ENCODE results near the gene LBH. TPM values are rescaled to one million over a fixed set of nuclear protein-coding genes. Genes with fewer than 3 reads are reported as not detected.

The LBH gene
- total and polyA plus RNA-seq, 2 of the 13 experiments (the other 11 are each of a cell fraction or from before 2014, with no cell fraction given): 0.09 to 0.25 TPM

GRCh38 chr2:30287857-30288513, 56.7 kb downstream of the LBH start:
- TF ChIP-seq BATF2 (CRISPR knock-in tag; IDR thresholded peaks at IDR 0.05): no peak
- no peak for TF ChIP-seq SNAPC2 (CRISPR knock-in tag; IDR thresholded peaks at IDR 0.05)
- TF ChIP-seq LCORL (IDR thresholded peaks at IDR 0.05): no peak
- TF ChIP-seq LCORL (CRISPR knock-in tag; IDR thresholded peaks at IDR 0.05): no peak
- no peak for TF ChIP-seq ETV6 (CRISPR knock-in tag; conservative IDR thresholded peaks at IDR 0.05)
- CTCF ChIA-PET (ENCODE audit: low intra/inter-chr PET ratio, low total read pairs): no interaction called here
- Histone ChIP-seq H3K4me1 (ENCODE audit: insufficient read depth, low read length) (no peaks in the 10 kb centered on the region), H3K36me3 (replicated peaks in 1 of 2; ENCODE audit: control insufficient read depth in 1 of 2, insufficient read depth in 2 of 2, low read length in 2 of 2) (no peaks in the 10 kb centered on the region), H3K4me2 (ENCODE audit: low read depth, low read length) (no peak overlapping the region), H3K27ac (ENCODE audit: extremely low read length, insufficient read depth, low read length) (no peak overlapping the region), H3K4me3 (replicated peaks in 1 of 3; ENCODE audit: insufficient read depth in 1 of 3, low read depth in 2 of 3, low read length in 3 of 3) (no peak overlapping the region), H3K27me3 (ENCODE audit: control insufficient read depth in 1 of 2, insufficient read depth in 2 of 2, low read length in 2 of 2) (peaks cover 1 to 26% of the 10 kb centered on the region in 2 experiments; a peak in 4 of 5 replicates), H3K9ac (ENCODE audit: insufficient read depth, low read depth, low read length) (no peak overlapping the region), H3K79me2 (ENCODE audit: insufficient read depth, low read length) (no peaks in the 10 kb centered on the region), H2AFZ (ENCODE audit: low read length) (no peak overlapping the region), H4K20me1 (ENCODE audit: insufficient read depth, low read length) (no peaks in the 10 kb centered on the region), H3K9me3 (ENCODE audit: low read length) (no peaks in the 10 kb centered on the region)
- in situ Hi-C loops (cut with HindIII; ENCODE audit: extremely low pct_ligation_motif_present, low pct_unique_long_range_greater_than_20kb) (no loop called here), intact Hi-C loops (cut with micrococcal nuclease; ENCODE audit: unreplicated experiment) (no loop called here)
- 4% methylated on average over 4 of the region's 4 CpGs for WGBS (ENCODE audit: low lambda C conversion rate)
- FAIRE-seq (no peak), ATAC-seq (no peak), DNase-seq (ENCODE audit: low spot score) (no peak)
- POLR2A ChIA-PET: no interaction called here
- no TSS peak for BruUV-seq (replicated peaks)

- no peak for TF ChIP-seq PTBP1 (IDR thresholded peaks at IDR 0.05; ENCODE audit: low read depth, low read length, poor library complexity, severe bottlenecking)
- TF ChIP-seq SP5 (CRISPR knock-in tag; IDR thresholded peaks at IDR 0.05; ENCODE audit: borderline replicate concordance, low read depth): no peak
- TF ChIP-seq TCF12 (IDR thresholded peaks at IDR 0.05): no peak
- TF ChIP-seq TCF12 (CRISPR knock-in tag; IDR thresholded peaks at IDR 0.05): no peak
- no peak for TF ChIP-seq ZNF160 (CRISPR knock-in tag; IDR thresholded peaks at IDR 0.05)
- no peak for TF ChIP-seq SETDB1 (CRISPR knock-in tag; IDR thresholded peaks at IDR 0.05; ENCODE audit: borderline replicate concordance)
- in situ Hi-C loops (cut with HindIII; ENCODE audit: extremely low pct_ligation_motif_present, low pct_unique_long_range_greater_than_20kb): no loop called here
- no peak overlapping the region for H3K4me3 ChIP-seq (replicated peaks in 1 of 3; ENCODE audit: insufficient read depth in 1 of 3, low read depth in 2 of 3, low read length in 3 of 3)
These were observed 57.2 kb downstream of the LBH start for GRCh38 chr2:30288561-30288960.

More at GRCh38 chr2:30288561-30288960, 57.2 kb downstream of the LBH start:
- DNase-seq (ENCODE audit: low spot score) (no peak), FAIRE-seq (no peak), ATAC-seq (no peak)
- Histone ChIP-seq H3K9me3 (ENCODE audit: low read length) (no peaks in the 10 kb centered on the region), H3K27ac (ENCODE audit: extremely low read length, insufficient read depth, low read length) (no peak overlapping the region), H3K36me3 (replicated peaks in 1 of 2; ENCODE audit: control insufficient read depth in 1 of 2, insufficient read depth in 2 of 2, low read length in 2 of 2) (no peaks in the 10 kb centered on the region), H2AFZ (ENCODE audit: low read length) (no peak overlapping the region), H3K9ac (ENCODE audit: insufficient read depth, low read depth, low read length) (no peak overlapping the region), H3K79me2 (ENCODE audit: insufficient read depth, low read length) (no peaks in the 10 kb centered on the region), H3K4me2 (ENCODE audit: low read depth, low read length) (no peak overlapping the region), H4K20me1 (ENCODE audit: insufficient read depth, low read length) (no peaks in the 10 kb centered on the region), H3K4me1 (ENCODE audit: insufficient read depth, low read length) (no peaks in the 10 kb centered on the region), H3K27me3 (ENCODE audit: control insufficient read depth in 1 of 2, insufficient read depth in 2 of 2, low read length in 2 of 2) (peaks cover 5 to 25% of the 10 kb centered on the region in 2 experiments)
- intact Hi-C loops (cut with micrococcal nuclease; ENCODE audit: unreplicated experiment): no loop called here
- ChIA-PET CTCF (ENCODE audit: low intra/inter-chr PET ratio, low total read pairs) (no interaction called here), POLR2A (no interaction called here)
- no TSS peak for BruUV-seq (replicated peaks)
- WGBS (ENCODE audit: low lambda C conversion rate): 3% methylated on average over 2 of the region's 2 CpGs
